ENCODE data around the gene ARHGAP8.

ARHGAP8 gene
- 0.39 to 0.61 reads per million in 2 donors for total RNA-seq

GRCh38 chr22:44752285-44753188 lies at the start of gene ARHGAP8:
Gene ARHGAP8, plus strand, starts transcription at chr22:44752575. Its CDS starts 33,953 bp downstream, at chr22:44786528.
- no peak for DNase-seq

- no peak for DNase-seq
Observed at GRCh38 chr22:44703255-44703870, 49.0 kb upstream of the ARHGAP8 start.

- DNase-seq: no peak
Observed at GRCh38 chr22:44704159-44705021, 48.0 kb upstream of the ARHGAP8 start.

- no peak for DNase-seq
Observed at GRCh38 chr22:44705022-44705297, 47.4 kb upstream of the ARHGAP8 start.

GRCh38 chr22:44706488-44706887 lies 45.9 kb upstream of the ARHGAP8 start:
- DNase-seq: no peak

GRCh38 chr22:44707178-44707577 lies 45.2 kb upstream of the ARHGAP8 start:
- no peak for DNase-seq

GRCh38 chr22:44707752-44708151 lies 44.6 kb upstream of the ARHGAP8 start:
- no peak for DNase-seq

- peak; percentile 37 for DNase-seq
Observed at GRCh38 chr22:44709881-44710392, 42.4 kb upstream of the ARHGAP8 start.

- DNase-seq: no peak
Observed at GRCh38 chr22:44710474-44711240, 41.7 kb upstream of the ARHGAP8 start.

GRCh38 chr22:44711241-44711560 lies 41.2 kb upstream of the ARHGAP8 start:
- no peak for DNase-seq

- no peak for DNase-seq
Observed at GRCh38 chr22:44711690-44712555, 40.5 kb upstream of the ARHGAP8 start.

- no peak for DNase-seq
Observed at GRCh38 chr22:44712962-44713361, 39.4 kb upstream of the ARHGAP8 start.

GRCh38 chr22:44714703-44715350 lies 37.5 kb upstream of the ARHGAP8 start:
- no peak for DNase-seq

GRCh38 chr22:44718418-44718817 lies 34.0 kb upstream of the ARHGAP8 start:
- DNase-seq: no peak

GRCh38 chr22:44719586-44720368 lies 32.6 kb upstream of the ARHGAP8 start:
- no peak for DNase-seq

- DNase-seq: no peak
Observed at GRCh38 chr22:44721213-44721612, 31.2 kb upstream of the ARHGAP8 start.

- DNase-seq: no peak
Observed at GRCh38 chr22:44722611-44723010, 29.8 kb upstream of the ARHGAP8 start.

- DNase-seq: no peak
Observed at GRCh38 chr22:44723801-44724200, 28.6 kb upstream of the ARHGAP8 start.

- no peak for DNase-seq
Observed at GRCh38 chr22:44724416-44724815, 28.0 kb upstream of the ARHGAP8 start.

GRCh38 chr22:44724859-44725258 lies 27.5 kb upstream of the ARHGAP8 start:
- no peak for DNase-seq
